Measurements from ENCODE around the gene CHST15. TPM values are rescaled to one million over a fixed set of nuclear protein-coding genes. Genes with fewer than 3 reads are reported as not detected.

The CHST15 gene
- total and polyA plus RNA-seq, 8 donors, result 13.7 to 53.3 (median 17.1) TPM

- no peak for TF ChIP-seq CTCF (IDR thresholded peaks at IDR 0.05)
- ATAC-seq (no peak), DNase-seq (no peak)
- Histone ChIP-seq H3K9me3 (no peaks in the 10 kb centered on the region), H3K4me3 (no peak overlapping the region), H3K27ac (no peak overlapping the region), H3K27me3 (no peaks in the 10 kb centered on the region), H3K36me3 (no peaks in the 10 kb centered on the region), H3K4me1 (peaks cover 0 to 55% of the 10 kb centered on the region in 2 donors)
- intact Hi-C loops (cut with DNase I), result no loop called here
These were observed 22.3 kb downstream of the CHST15 start for GRCh38 chr10:124071141-124071540.

- no peak for TF ChIP-seq CTCF (IDR thresholded peaks at IDR 0.05)
- Histone ChIP-seq H3K4me3 (no peak overlapping the region), H3K36me3 (no peaks in the 10 kb centered on the region), H3K27me3 (no peaks in the 10 kb centered on the region), H3K27ac (no peak overlapping the region), H3K4me1 (peaks cover 0 to 55% of the 10 kb centered on the region in 2 donors), H3K9me3 (no peaks in the 10 kb centered on the region)
- ATAC-seq, result no peak
- intact Hi-C loops (cut with DNase I), result no loop called here
- DNase-seq, result no peak
These were observed 22.7 kb downstream of the CHST15 start for GRCh38 chr10:124070666-124071065.

- no peak overlapping the region for H3K4me3 ChIP-seq
- no peak overlapping the region for H3K27ac ChIP-seq
- H3K36me3 ChIP-seq, result no peaks in the 10 kb centered on the region
- no peak for DNase-seq
- no peak for TF ChIP-seq CTCF (IDR thresholded peaks at IDR 0.05)
- ATAC-seq, result no peak
- no peaks in the 10 kb centered on the region for H3K27me3 ChIP-seq
- intact Hi-C loops (cut with DNase I), result no loop called here
- peaks cover 5 to 55% of the 10 kb centered on the region in 2 donors for H3K4me1 ChIP-seq
- H3K9me3 ChIP-seq, result no peaks in the 10 kb centered on the region
These were observed 23.8 kb downstream of the CHST15 start for GRCh38 chr10:124069341-124070264.

GRCh38 chr10:124068929-124069328, 24.5 kb downstream of the CHST15 start:
- intact Hi-C loops (cut with DNase I), result no loop called here
- H3K9me3 ChIP-seq, result no peaks in the 10 kb centered on the region

More at GRCh38 chr10:124068929-124069328, 24.5 kb downstream of the CHST15 start:
- no peak for TF ChIP-seq CTCF (IDR thresholded peaks at IDR 0.05)
- no peaks in the 10 kb centered on the region for H3K36me3 ChIP-seq
- H3K4me1 ChIP-seq, result peaks cover 12 to 55% of the 10 kb centered on the region in 2 donors
- ATAC-seq, result no peak
- DNase-seq, result no peak
- no peak overlapping the region for H3K27ac ChIP-seq
- H3K4me3 ChIP-seq, result no peak overlapping the region
- no peaks in the 10 kb centered on the region for H3K27me3 ChIP-seq
